Mesothelial cell of epicardium (in vitro differentiated cells): ENCODE results near the gene NRCAM. TPM values are rescaled to one million over a fixed set of nuclear protein-coding genes. Genes with fewer than 3 reads are reported as not detected.

ENCODE experiments used
- DNase-seq, 2 experiments: peaks; one replicate each; pipeline ENCODE4 v3.0.0; 2021; ENCODE audit warnings: low spot score in 2 of 2; ENCODE audit not compliant: unreplicated experiment in 2 of 2
- H3K27ac Mint-ChIP-seq: 2 replicates; pipeline ENCODE4 v1.8.0; 2021; ENCODE audit warnings: mixed read lengths
- H3K27me3 Mint-ChIP-seq: 2 replicates; pipeline ENCODE4 v1.8.0; 2021; ENCODE audit warnings: low read depth, mixed read lengths
- H3K36me3 Mint-ChIP-seq: 2 replicates; pipeline ENCODE4 v1.8.0; 2021; ENCODE audit warnings: mixed read lengths
- H3K4me1 Mint-ChIP-seq: 2 replicates; pipeline ENCODE4 v1.8.0; 2021; ENCODE audit warnings: mixed read lengths
- H3K4me3 Mint-ChIP-seq: 2 replicates; pipeline ENCODE4 v1.8.0; 2021; ENCODE audit warnings: mild to moderate bottlenecking, moderate library complexity, mixed read lengths
- H3K9me3 Mint-ChIP-seq: 2 replicates; pipeline ENCODE4 v1.8.0; 2021; ENCODE audit warnings: mixed read lengths
- total RNA-seq: library from RNA; stranded (reverse); gene quantifications from 3 replicates; pipeline ENCODE4 v1.2.1, GENCODE V29; 2021
- TF ChIP-seq, protein P1 (sequence below): fragments of 200-600 bp; sonication (generic); IDR thresholded peaks from one replicate; pipeline ENCODE4 v1.5.0; 2021; ENCODE audit warnings: antibody characterized with exemption; ENCODE audit not compliant: unreplicated experiment

The NRCAM gene
- total RNA-seq, 1 donor from 2014 or later: 5.7 TPM

DNA sequence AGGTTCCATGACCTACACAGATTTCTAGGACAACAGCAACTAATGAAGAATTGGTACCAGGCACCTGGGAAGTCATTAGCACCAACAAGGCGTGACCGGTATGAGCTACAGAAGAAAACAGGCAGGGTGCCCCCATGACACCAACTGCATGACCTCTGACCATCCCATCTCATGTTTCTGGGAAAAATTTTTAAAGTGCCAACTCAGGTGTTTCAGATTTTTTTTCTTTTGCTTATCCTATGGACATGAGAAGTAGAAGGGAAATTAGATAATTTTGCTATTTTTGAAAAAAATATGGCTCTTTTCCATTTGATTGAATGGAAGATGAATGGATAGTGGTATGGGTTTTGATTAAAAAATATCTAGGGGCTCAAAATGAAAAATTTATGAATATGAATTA, 154.8 kb downstream of the NRCAM start:
- no peak for DNase-seq
- H3K4me1 Mint-ChIP-seq: peaks cover 6% of the 10 kb centered on the region
- H3K27me3 Mint-ChIP-seq: no peaks in the 10 kb centered on the region
- TF ChIP-seq, protein P1, sequence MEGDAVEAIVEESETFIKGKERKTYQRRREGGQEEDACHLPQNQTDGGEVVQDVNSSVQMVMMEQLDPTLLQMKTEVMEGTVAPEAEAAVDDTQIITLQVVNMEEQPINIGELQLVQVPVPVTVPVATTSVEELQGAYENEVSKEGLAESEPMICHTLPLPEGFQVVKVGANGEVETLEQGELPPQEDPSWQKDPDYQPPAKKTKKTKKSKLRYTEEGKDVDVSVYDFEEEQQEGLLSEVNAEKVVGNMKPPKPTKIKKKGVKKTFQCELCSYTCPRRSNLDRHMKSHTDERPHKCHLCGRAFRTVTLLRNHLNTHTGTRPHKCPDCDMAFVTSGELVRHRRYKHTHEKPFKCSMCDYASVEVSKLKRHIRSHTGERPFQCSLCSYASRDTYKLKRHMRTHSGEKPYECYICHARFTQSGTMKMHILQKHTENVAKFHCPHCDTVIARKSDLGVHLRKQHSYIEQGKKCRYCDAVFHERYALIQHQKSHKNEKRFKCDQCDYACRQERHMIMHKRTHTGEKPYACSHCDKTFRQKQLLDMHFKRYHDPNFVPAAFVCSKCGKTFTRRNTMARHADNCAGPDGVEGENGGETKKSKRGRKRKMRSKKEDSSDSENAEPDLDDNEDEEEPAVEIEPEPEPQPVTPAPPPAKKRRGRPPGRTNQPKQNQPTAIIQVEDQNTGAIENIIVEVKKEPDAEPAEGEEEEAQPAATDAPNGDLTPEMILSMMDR: no peak
- H3K9me3 Mint-ChIP-seq: no peaks in the 10 kb centered on the region
- H3K27ac Mint-ChIP-seq: no peak overlapping the region
- H3K4me3 Mint-ChIP-seq: no peak overlapping the region
- H3K36me3 Mint-ChIP-seq: no peaks in the 10 kb centered on the region

DNA sequence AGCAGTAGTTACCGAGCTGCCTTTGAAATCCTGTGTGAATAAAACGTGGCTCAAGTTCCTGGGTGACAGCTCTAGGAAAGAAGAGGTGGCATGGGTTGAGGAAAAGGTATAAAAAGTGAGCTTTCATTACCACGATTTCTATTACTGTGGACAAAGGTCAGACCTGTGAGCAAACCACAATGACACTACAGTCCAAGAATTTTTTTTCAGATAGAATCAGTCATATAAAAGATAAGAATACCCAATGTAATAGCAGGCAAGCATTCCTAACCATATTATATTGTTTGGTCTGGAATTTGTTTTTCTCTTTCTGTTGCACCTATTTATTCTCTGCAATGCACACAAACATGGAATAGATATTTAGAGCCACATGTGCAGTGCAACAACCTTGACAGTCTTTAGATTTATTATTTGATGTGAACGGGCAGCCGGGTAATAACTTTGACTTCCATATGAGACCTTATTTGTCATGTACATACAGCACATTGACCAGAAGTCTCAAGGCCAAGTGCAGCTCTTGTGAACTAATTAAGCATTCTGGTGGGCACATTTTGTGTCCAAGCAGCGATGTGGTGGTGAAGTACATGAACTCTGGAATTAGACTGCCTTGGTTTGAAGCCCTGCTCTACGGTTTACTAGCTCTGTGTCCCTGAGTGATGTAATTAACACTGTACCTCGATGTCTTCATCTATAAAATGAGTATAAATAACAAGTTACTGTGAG, 156.8 kb downstream of the NRCAM start:
- H3K36me3 Mint-ChIP-seq: no peaks in the 10 kb centered on the region
- no peaks in the 10 kb centered on the region for H3K27me3 Mint-ChIP-seq
- H3K4me1 Mint-ChIP-seq: peaks cover 6% of the 10 kb centered on the region
- H3K4me3 Mint-ChIP-seq: no peak overlapping the region
- no peak for DNase-seq
- TF ChIP-seq, protein P1: no peak
- no peaks in the 10 kb centered on the region for H3K9me3 Mint-ChIP-seq
- no peak overlapping the region for H3K27ac Mint-ChIP-seq

DNA sequence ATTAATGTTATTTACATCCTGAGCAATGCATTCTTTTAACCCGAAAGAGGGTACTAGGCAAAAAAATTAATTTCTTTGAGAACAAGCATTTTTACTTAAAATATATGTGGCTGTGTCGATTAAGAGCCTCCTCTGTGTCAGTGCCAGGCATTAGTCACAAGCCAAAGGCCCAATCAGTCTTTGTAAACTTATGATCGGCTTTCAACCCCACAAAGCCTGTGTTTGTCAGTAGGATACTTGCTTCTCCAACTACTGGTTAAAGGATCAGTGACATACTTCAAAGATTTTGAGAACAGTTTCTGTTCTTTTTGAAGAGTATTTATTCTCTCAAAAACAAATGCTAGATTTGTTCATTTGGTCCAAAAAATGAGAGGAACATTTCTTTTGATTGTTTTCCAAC, 159.3 kb downstream of the NRCAM start:
- H3K27ac Mint-ChIP-seq: no peak overlapping the region
- no peaks in the 10 kb centered on the region for H3K36me3 Mint-ChIP-seq
- no peaks in the 10 kb centered on the region for H3K27me3 Mint-ChIP-seq
- no peak for DNase-seq
- TF ChIP-seq, protein P1: no peak
- H3K9me3 Mint-ChIP-seq: no peaks in the 10 kb centered on the region
- no peak overlapping the region for H3K4me3 Mint-ChIP-seq
- H3K4me1 Mint-ChIP-seq: peaks cover 11% of the 10 kb centered on the region

DNA sequence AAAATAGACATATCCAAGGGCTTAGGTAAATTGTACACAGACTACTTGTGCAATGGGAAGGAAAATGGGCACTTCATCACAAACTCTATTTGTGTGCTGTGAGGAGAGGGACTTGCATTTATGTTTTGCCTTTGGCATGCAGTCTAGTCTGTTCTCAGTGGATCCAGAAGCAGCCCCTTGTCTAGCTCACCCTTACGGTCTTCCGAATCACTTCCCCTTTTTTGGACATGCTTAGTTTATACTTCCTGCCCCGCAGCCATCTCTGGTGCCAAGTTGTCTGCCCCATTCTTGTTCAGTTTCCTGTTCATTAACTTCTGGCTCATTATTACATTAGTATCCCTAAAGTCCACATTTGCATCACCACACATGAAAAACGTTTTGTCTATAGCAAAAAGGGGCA, 161.6 kb downstream of the NRCAM start:
- Mint-ChIP-seq H3K27me3 (no peaks in the 10 kb centered on the region), H3K27ac (no peak overlapping the region), H3K9me3 (no peaks in the 10 kb centered on the region), H3K4me1 (peaks cover 29% of the 10 kb centered on the region), H3K4me3 (no peak overlapping the region), H3K36me3 (no peaks in the 10 kb centered on the region)
- TF ChIP-seq, protein P1: no peak
- DNase-seq: no peak

DNA sequence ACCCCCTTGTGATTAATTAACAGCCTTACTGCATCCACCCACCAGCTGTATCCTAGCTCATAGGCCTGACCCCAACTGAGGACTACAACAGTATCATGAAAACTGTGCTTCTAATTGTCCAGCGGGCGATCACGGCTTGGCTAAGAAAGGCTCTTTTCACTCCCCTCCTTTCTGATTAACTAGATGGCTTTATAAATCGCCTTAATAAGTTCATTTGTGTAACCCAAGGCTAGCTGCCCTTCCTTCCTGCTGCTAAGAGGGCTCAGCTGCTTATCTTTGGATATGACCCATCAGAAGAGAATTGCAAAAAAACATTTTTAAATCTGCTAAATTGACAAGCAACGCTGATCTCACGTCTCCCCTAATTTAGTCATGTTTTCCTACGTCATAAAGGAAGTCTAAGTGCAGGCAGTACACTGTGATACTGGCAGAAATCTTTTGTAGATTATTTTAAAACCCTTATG, 163.1 kb downstream of the NRCAM start:
- no peak for DNase-seq
- Mint-ChIP-seq H3K9me3 (no peaks in the 10 kb centered on the region), H3K4me3 (no peak overlapping the region), H3K4me1 (peaks cover 24% of the 10 kb centered on the region), H3K27me3 (no peaks in the 10 kb centered on the region), H3K27ac (no peak overlapping the region), H3K36me3 (no peaks in the 10 kb centered on the region)
- TF ChIP-seq, protein P1: no peak

DNA sequence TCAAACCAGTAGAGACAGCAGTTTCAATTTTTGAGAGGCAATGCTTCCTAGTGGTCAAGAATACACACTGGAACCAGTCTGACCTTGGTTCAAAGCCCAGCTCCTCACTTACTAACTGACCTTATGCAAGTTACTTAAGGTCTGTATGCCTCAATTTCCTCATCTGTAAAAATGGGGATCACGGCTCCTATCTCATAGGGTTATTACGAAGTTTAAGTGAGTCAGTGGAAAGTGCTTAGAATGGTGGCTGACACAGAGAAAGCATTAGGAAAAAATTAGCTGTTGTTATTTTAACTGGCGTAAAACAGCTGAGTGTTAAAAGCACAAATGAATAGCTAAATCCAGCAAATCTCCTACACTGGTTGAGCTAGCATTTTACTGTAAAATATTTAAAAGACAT, 163.7 kb downstream of the NRCAM start:
- H3K36me3 Mint-ChIP-seq: no peaks in the 10 kb centered on the region
- no peaks in the 10 kb centered on the region for H3K27me3 Mint-ChIP-seq
- TF ChIP-seq, protein P1: no peak
- peaks cover 24% of the 10 kb centered on the region for H3K4me1 Mint-ChIP-seq
- no peak for DNase-seq
- H3K4me3 Mint-ChIP-seq: no peak overlapping the region
- peaks cover 2% of the 10 kb centered on the region for H3K9me3 Mint-ChIP-seq
- no peak overlapping the region for H3K27ac Mint-ChIP-seq
